ENCODE results near the gene NEMP1.
"Not testable (repeated sequence)": the region's sequence is repeated elsewhere in the genome, so short reads cannot be mapped to it uniquely, and the experiment has no call there.

Gene NEMP1

GRCh38 chr12:57090490-57090889 lies 11.9 kb upstream of the NEMP1 start:
- DNase-seq = no peak

- DNase-seq = peak; percentile 83
Observed at GRCh38 chr12:57089271-57090245, 11.0 kb upstream of the NEMP1 start.

DNA sequence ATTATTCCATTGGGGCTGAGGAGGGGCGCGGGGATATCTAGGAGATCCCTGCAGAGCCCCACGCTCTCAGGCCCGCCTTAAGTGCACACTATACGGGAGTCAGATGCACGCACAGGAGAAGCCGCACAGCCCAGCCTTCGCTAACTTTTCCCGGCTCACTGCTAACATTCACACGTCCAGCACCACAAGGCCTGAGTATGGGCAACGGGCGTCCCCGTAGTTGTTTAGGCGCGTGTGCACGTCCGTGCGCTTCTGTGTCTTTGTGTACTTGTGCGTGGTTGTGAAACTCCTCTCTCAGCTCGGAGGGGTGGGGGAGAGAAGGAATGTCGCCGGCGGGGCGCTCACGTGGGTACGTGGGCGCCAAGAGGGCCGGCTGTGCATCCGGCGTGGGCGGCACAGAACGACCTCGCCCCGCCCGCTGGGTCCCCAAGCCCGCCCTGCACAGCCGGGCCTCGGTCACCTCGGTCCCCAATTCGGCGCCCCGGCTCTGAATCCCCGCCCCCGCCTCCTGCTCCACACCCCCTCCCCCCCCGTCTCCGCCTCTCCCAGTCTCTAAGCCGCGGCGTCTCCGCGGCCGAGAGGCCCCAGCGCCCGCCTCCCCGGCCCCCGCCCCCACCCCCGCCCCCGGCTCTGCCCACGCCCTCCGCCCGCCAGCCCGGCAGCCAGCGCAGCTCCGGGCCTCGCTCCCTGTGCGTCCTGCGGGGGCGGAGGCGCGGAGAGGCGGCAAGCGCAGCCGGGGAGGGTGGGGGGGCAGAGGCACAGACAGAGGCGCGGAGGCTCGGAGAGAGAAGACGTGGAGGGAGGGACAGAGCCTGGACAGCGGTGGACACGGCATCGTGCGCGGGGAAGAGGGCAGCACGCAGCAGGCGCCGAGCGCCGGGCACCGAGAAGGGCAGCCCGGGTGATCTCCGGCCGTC lies 10.0 kb upstream of the NEMP1 start, which contains the start of gene NAB2:
TSS of gene NAB2 (plus strand) at position 761 of the 917 bp plus-strand sequence. CDS start 158 bp downstream, outside the sequence.
- peak; percentile 98 for DNase-seq

DNA sequence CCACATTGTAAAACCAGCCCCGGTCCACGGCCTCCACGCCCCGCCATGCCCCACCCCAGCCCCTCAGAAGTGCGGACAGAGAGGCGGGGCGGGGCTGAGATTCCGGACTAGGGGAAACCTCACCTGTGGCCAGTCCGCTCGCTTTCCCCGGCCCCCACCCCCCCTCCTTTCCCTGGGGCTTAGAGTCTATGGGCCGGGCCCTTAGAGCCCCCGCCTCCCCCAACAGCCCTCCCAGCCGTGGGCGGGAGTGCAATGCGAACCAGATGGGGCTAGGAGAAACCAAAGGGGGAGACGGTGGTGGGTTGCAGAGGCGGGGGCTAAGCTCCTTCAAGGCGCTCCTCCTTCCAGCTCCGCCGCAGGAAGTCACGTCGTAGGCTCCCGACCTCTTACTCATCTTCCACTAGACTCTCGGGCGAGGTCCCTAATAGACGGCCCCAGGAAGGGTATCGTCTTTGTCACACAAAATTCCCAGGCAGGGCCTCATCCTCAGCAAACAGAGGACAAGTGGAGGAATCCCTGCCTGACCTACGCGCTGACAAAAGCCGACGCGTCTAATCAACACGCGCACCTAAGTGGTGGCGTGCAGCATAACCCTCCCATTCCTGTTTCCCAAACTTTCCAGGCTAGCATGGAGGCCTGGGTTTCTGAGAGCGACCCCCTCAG lies 9.2 kb upstream of the NEMP1 start:
- peak; percentile 94 for DNase-seq

DNA sequence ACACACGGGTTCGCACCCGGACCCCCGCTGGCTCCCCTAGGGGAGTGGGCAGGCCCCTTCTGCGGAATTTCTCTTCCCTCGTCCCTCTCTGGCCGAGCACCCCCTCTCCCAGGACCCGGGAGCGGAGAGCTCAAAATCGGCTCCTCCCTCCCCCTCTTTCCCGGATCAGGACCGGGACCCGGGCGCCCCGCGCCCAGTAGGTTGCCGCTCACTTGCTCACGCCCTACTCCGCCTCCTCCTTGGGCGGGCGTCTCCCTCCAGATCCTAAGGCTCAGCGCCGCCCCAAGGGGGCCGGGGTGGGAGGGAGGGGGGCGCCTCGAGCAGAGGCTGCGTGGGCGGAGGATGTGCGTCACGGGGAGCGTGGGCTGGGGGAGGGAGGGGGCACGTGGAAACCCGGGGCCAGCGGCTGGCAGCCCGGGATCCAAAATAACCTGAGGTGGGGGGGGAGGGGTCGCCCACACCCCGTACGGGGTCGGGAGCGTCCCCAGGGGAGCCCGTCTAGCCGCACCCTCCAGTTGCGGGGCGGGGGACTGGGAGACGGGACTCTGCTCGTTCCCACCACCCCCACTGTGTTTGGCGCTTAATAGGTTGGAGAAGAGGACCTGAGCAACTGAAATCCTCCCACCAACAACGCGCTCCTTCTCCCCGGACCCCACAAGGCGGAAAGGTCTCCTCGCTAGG lies 8.6 kb upstream of the NEMP1 start:
- DNase-seq = peak; percentile 92

- peak; percentile 86 for DNase-seq
Observed at GRCh38 chr12:57086493-57087009, 8.0 kb upstream of the NEMP1 start.

DNA sequence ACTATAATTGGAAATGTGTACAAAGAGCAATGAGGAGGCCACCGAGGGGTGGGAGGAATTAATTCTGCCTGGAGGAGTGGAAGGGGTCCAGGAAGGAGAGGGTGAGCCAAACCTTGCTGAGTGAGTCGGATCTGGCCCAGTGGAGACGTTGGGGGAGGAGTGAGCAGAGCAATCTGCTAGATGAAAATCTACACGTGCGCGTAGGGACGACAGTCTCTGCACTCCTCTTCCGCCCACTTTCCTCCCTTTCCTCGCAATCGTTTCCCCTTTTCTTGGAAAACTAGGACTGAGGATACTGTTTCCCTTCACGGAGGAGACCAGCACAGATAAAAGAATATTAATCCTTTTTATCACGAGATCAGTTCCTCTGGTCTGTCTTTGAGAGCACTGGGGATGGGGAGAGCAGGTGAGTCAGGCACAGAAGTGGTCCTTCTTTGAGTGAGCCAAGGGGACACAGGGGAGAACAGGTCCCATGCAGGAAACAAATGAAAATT lies 7.5 kb upstream of the NEMP1 start:
- DNase-seq = peak; percentile 87

GRCh38 chr12:57080855-57081254 lies 2.3 kb upstream of the NEMP1 start:
- no peak for DNase-seq

DNA sequence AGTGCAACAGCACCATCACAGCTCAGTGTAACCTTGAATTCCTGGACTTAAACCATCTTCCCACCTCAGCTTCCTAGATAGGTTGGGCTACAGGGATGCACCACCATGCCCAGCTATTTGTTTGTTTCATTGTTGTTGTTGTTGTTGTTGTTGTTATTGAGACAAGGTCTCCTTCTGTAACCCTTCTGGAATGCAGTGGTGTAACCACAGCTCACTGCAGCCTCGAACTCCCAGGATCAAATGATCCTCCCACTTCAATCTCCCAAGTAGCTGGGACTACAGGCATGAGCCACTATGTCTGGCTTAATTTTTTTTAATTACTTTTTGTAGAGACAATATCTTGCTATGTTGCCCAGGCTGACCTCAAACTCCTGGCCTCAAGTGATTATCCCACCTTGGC lies 1.2 kb upstream of the NEMP1 start:
- no peak for DNase-seq

DNA sequence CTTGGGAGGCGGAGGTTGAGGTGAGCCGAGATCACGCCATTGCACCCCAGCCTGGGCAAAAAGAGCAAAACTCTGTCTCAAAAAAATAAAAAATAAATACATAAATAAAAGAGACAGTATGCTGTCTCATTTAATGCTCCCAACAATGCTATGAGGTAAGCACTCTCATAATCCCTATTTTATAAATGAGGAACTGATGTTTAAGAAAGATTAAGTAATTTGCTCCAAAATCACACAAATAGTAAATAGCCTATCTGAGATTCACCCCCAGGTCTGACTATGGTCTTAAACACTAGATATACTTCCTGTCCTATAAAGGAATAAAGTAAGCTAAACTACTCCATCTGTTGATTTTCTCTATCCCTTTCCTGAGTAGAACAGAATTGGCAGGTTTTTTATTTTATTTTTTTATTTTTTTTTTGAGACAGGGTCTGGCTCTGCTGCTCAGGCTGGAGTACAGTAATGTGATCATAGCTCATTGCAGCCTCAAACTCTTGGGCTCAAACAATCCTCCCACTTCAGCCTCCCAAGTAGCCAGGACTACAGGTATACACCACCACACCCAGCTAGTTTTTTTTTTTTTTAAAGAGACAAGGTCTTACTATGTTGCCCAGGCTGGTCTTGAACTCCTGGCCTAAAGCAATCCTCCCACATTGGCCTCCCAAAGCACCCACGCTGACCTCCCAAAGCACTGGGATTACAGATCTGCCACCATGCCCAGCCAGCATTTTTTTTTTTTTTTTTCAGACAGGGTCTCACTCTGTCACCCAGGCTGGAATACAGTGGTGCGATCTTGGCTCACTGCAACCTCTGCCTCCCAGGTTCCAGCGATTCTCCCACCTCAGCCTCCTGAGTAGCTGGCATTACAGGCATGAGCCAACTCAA lies 4.8 kb downstream of the NEMP1 start:
- not testable (repeated sequence) for DNase-seq

GRCh38 chr12:57072661-57073060 lies 5.9 kb downstream of the NEMP1 start:
- no peak for DNase-seq

DNA sequence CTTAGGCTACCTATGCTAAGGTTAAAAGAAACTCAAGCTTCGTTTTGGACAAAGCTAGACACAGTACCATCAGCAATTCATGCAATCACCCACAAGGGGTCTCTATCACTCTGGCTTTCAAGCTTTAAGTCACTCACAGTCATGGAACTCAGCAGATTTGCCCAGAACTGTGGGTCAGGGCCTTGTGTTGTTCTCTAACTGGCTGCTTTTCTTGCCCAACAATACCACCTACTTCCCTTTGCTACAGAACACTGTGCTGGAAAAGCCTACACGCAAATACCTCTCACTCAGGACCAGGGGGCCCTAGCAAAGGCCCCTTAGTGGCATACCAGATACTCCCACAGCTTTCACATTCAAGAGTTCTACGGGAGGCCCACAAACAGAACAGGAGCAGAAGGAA lies 9.1 kb downstream of the NEMP1 start:
- DNase-seq = peak; percentile 75

DNA sequence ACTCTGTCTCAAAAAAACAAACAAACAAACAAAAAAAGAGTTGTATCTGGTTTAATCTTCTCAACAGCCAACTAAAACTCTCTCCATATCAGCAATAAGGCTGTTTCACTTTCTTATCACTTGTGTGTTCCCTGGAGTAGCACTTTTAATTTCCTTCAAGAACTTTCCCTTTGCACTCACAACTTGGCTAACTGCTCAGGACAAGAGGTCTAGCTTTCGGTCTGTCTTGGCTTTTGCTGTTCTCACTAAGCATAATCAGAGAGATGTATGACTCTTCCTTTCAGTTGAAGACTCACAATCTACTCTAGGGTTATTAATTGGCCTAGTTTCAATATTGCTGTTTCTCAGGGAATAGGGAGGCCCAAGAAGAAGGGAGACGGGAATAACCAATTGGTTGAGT lies 12.3 kb downstream of the NEMP1 start:
- no peak for DNase-seq

DNA sequence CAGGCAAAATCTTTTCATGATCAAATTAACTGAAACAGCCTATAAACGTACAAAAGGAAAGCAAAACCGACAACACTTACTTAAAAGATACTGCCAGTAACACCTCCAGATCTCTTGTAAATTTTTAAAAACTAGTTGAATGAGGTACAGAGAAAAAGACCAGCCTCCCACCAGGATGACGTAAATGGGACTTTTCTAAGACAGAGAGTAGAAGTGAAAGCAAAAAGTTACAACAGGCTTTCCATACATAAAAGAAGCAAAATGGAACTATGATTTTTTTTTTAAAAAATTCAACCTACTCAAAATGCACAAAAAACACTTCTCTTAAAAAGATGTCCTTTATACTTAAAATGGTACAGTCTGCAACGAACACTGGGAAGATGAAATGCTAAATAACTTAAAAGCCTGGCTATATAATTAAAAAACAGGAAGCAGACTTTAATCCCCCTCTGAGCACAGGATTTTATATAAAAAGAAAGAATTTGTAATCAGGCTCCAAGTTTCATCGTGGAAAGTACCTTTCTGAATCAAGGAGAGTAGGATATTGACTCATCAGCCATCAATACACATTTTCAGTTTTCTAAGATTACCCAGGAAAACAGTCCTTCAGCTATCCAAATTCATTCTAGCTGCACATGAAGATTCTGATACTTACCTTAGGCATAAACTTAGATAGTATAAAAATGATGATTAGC lies 14.5 kb downstream of the NEMP1 start:
- no peak for DNase-seq

DNA sequence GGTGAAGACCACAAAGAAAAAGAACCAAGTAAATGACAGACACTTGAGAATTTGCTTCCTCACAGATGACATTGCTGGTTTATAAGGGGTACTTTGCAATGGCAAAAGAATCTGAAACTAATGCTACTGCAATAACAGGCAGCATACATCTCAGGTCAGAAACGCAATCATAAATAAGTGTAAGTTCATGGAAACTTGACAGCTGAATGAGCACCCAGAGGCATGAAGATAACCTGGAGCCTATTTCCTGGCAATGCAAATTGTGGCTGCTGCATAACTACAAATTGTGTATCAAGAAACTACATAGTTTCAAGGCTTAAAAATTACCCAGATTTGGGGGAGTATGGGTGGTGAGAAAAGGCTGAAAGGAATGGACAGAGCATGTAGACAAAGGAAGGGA lies 20.1 kb downstream of the NEMP1 start:
- no peak for DNase-seq

DNA sequence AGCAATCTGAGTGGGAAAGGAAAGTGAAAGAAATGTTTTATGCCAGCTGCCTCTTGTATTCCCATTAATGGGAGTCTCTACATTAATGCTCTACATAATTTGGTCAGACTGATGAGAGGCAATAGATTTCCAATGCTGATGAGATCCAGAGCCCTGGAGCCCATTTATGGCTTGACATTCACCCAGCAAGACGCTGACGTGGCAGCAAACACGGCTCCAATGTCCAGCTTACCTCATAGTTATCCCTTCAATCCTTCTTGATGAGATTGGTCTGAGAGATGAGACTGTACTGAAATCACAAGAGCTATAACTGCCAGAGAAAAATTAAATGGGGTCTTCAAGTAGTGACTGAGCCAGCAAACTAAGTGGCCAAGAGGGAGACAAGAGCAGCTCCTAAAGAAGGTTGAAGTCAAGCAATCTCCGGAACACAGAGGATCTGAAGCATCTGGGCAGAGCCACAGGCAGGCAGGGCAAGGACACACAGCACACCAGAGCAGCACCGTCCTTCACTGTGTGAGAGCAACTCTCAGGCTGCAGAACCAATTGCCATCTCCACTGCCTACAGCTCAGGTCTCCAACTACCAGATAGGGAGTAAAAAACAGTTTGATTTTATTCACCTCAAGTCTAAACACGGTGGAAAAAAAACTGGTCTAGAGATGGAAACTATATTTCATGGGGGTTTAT lies 21.4 kb downstream of the NEMP1 start:
- DNase-seq = no peak

- no peak for DNase-seq
Observed at GRCh38 chr12:57055824-57056223, 22.8 kb downstream of the NEMP1 start.

- not testable (repeated sequence) for DNase-seq
Observed at GRCh38 chr12:57053901-57054300, 24.7 kb downstream of the NEMP1 start.

GRCh38 chr12:57053146-57053545 lies 25.4 kb downstream of the NEMP1 start:
- DNase-seq = not testable (repeated sequence)
